Suprapubic skin (tissue), 4 donors: Measurements from ENCODE around the gene TMEM242. TPM values are rescaled to one million over a fixed set of nuclear protein-coding genes. Genes with fewer than 3 reads are reported as not detected.
"Not testable (repeated sequence)": the region's sequence is repeated elsewhere in the genome, so short reads cannot be mapped to it uniquely, and the experiment has no call there.

Source experiments
- DNase-seq, 2 donors: peaks; one replicate each; pipeline ENCODE4 v3.0.0-alpha.2; 2019; ENCODE audit warnings: low spot score in 2 of 2
- H3K27ac ChIP-seq: fragments of 200-600 bp; sonication (generic); one replicate; pipeline ENCODE4 v1.5.1; 2019
- H3K27me3 ChIP-seq: fragments of 200-600 bp; sonication (generic); one replicate; pipeline ENCODE4 v1.5.1; 2019
- H3K36me3 ChIP-seq: fragments of 200-600 bp; sonication (generic); one replicate; pipeline ENCODE4 v1.5.1; 2019
- H3K4me1 ChIP-seq: fragments of 200-600 bp; sonication (generic); one replicate; pipeline ENCODE4 v1.5.1; 2019
- H3K4me3 ChIP-seq: fragments of 200-600 bp; sonication (generic); one replicate; pipeline ENCODE4 v1.5.1; 2019; ENCODE audit warnings: mild to moderate bottlenecking
- H3K9me3 ChIP-seq: fragments of 200-600 bp; sonication (generic); one replicate; pipeline ENCODE4 v1.5.1; 2019
- CTCF ChIP-seq, 2 donors: fragments of 200-600 bp in 1 of 2; fragments of 450-650 bp in 1 of 2; sonication (generic) in 1 of 2; IDR thresholded peaks; one replicate each; pipeline ENCODE4 v1.5.1; 2016 to 2019; ENCODE audit warnings: antibody characterized with exemption in 2 of 2, mild to moderate bottlenecking in 1 of 2, moderate library complexity in 1 of 2
- EP300 ChIP-seq: sonication (generic); formaldehyde crosslinking; IDR thresholded peaks from one replicate; pipeline ENCODE4 v1.6.1; 2017; ENCODE audit warnings: antibody characterized with exemption
- POLR2A ChIP-seq, 2 donors: fragments of 450-650 bp; IDR thresholded peaks; one replicate each; pipeline ENCODE4 v1.6.1; 2017; ENCODE audit warnings: antibody characterized with exemption in 2 of 2, mild to moderate bottlenecking in 2 of 2, moderate library complexity in 2 of 2
- POLR2AphosphoS5 ChIP-seq, 3 donors: sonication (generic); formaldehyde crosslinking; IDR thresholded peaks; one replicate each; pipeline ENCODE4 v1.6.1; 2017; ENCODE audit warnings: antibody characterized with exemption in 3 of 3
- WGBS: methylation state at CpG from one replicate; pipeline ENCODE4 v1.1.5; 2018; 5-methylcytosine and 5-hydroxymethylcytosine counted together
- total RNA-seq, 4 donors: library from RNA; depleted of rRNA; stranded (reverse); fragments of >200 nt; gene quantifications; one replicate each; pipeline ENCODE4 v1.1.0, GENCODE V29; 2016

Gene TMEM242
- total RNA-seq, 4 donors from 2014 or later, result 3.9 to 5.7 (median 4.6) TPM

GRCh38 chr6:157337751-157338150, 14.4 kb upstream of the TMEM242 start:
- no peaks in the 10 kb centered on the region for H3K9me3 ChIP-seq
- H3K36me3 ChIP-seq, result no peaks in the 10 kb centered on the region
- H3K4me1 ChIP-seq, result no peaks in the 10 kb centered on the region
- 63% methylated on average over 2 of the region's 2 CpGs for WGBS
- H3K4me3 ChIP-seq, result no peak overlapping the region
- no peaks in the 10 kb centered on the region for H3K27me3 ChIP-seq
- DNase-seq, result no peak
- H3K27ac ChIP-seq, result no peak overlapping the region
- no peak for TF ChIP-seq POLR2A (IDR thresholded peaks at IDR 0.05)
- TF ChIP-seq POLR2AphosphoS5 (IDR thresholded peaks at IDR 0.05), result no peak
- no peak for TF ChIP-seq EP300
- no peak for TF ChIP-seq CTCF (IDR thresholded peaks at IDR 0.05)

- not testable (repeated sequence) for H3K36me3 ChIP-seq, H3K4me1 ChIP-seq, H3K27me3 ChIP-seq, H3K27ac ChIP-seq, H3K9me3 ChIP-seq, DNase-seq, H3K4me3 ChIP-seq
- 84% methylated on average over 3 of the region's 3 CpGs for WGBS
These were observed 14.0 kb upstream of the TMEM242 start for GRCh38 chr6:157337276-157337675.

GRCh38 chr6:157335829-157336228, 12.5 kb upstream of the TMEM242 start:
- Histone ChIP-seq H3K9me3 (no peaks in the 10 kb centered on the region), H3K27me3 (no peaks in the 10 kb centered on the region), H3K36me3 (no peaks in the 10 kb centered on the region), H3K27ac (no peak overlapping the region), H3K4me3 (no peak overlapping the region), H3K4me1 (no peaks in the 10 kb centered on the region)
- 56% methylated on average over 6 of the region's 6 CpGs for WGBS
- TF ChIP-seq POLR2A (IDR thresholded peaks at IDR 0.05) (no peak), EP300 (no peak), CTCF (IDR thresholded peaks at IDR 0.05) (no peak), POLR2AphosphoS5 (IDR thresholded peaks at IDR 0.05) (no peak)
- DNase-seq, result no peak

- 33% methylated on average over 3 of the region's 3 CpGs for WGBS
These were observed 10.6 kb upstream of the TMEM242 start for GRCh38 chr6:157333956-157334355.

GRCh38 chr6:157333537-157333936, 10.2 kb upstream of the TMEM242 start:
- 65% methylated on average over 4 of the region's 4 CpGs for WGBS
- Histone ChIP-seq H3K4me1 (no peaks in the 10 kb centered on the region), H3K4me3 (no peak overlapping the region), H3K36me3 (no peaks in the 10 kb centered on the region), H3K27ac (no peak overlapping the region), H3K9me3 (no peaks in the 10 kb centered on the region), H3K27me3 (no peaks in the 10 kb centered on the region)
- no peak for DNase-seq
- TF ChIP-seq CTCF (IDR thresholded peaks at IDR 0.05), result no peak
- TF ChIP-seq POLR2AphosphoS5 (IDR thresholded peaks at IDR 0.05), result no peak
- no peak for TF ChIP-seq EP300
- no peak for TF ChIP-seq POLR2A (IDR thresholded peaks at IDR 0.05)

More at GRCh38 chr6:157333956-157334355, 10.6 kb upstream of the TMEM242 start:
- Histone ChIP-seq H3K9me3 (no peaks in the 10 kb centered on the region), H3K4me1 (no peaks in the 10 kb centered on the region), H3K36me3 (no peaks in the 10 kb centered on the region), H3K27ac (no peak overlapping the region), H3K4me3 (no peak overlapping the region), H3K27me3 (no peaks in the 10 kb centered on the region)
- DNase-seq, result no peak
- TF ChIP-seq CTCF (IDR thresholded peaks at IDR 0.05) (no peak), POLR2AphosphoS5 (IDR thresholded peaks at IDR 0.05) (no peak), EP300 (no peak)

GRCh38 chr6:157332813-157333212, 9.5 kb upstream of the TMEM242 start:
- 86% methylated on average over 6 of the region's 7 CpGs for WGBS
- no peaks in the 10 kb centered on the region for H3K9me3 ChIP-seq
- no peak overlapping the region for H3K27ac ChIP-seq
- H3K4me3 ChIP-seq, result no peak overlapping the region
- no peaks in the 10 kb centered on the region for H3K4me1 ChIP-seq
- H3K36me3 ChIP-seq, result no peaks in the 10 kb centered on the region
- H3K27me3 ChIP-seq, result no peaks in the 10 kb centered on the region
- DNase-seq, result no peak
- TF ChIP-seq EP300 (no peak), POLR2AphosphoS5 (IDR thresholded peaks at IDR 0.05) (no peak), POLR2A (IDR thresholded peaks at IDR 0.05) (no peak), CTCF (IDR thresholded peaks at IDR 0.05) (no peak)
